ENCODE data around the gene GAS5. TPM values are rescaled to one million over a fixed set of nuclear protein-coding genes. Genes with fewer than 3 reads are reported as not detected.
"Not testable (repeated sequence)": the region's sequence is repeated elsewhere in the genome, so short reads cannot be mapped to it uniquely, and the experiment has no call there.

GAS5 gene
- total RNA-seq (2014; rRNA removed; shearing (Covaris generic)): 276 and 296 TPM in 2 replicates

- DNase-seq (ENCODE audit: low read depth): peak; percentile 98
These were observed at the start of gene GAS5 for GRCh38 chr1:173867753-173868265. Gene GAS5, minus strand, starts transcription at chr1:173867989.

GRCh38 chr1:173917149-173917548 is 49.4 kb upstream of the GAS5 start, which contains the start of gene SERPINC1:
Gene SERPINC1, minus strand, starts transcription at chr1:173917327. Its CDS starts 68 bp downstream, at chr1:173917259.
- no peak for DNase-seq (ENCODE audit: low read depth)

GRCh38 chr1:173916667-173917066 is 48.9 kb upstream of the GAS5 start:
- DNase-seq (ENCODE audit: low read depth): no peak

- DNase-seq (ENCODE audit: low read depth): no peak
These were observed 47.8 kb upstream of the GAS5 start for GRCh38 chr1:173915596-173915995.

GRCh38 chr1:173914366-173914871 is 46.6 kb upstream of the GAS5 start:
- DNase-seq (ENCODE audit: low read depth): peak; percentile 31

GRCh38 chr1:173913111-173913510 is 45.3 kb upstream of the GAS5 start:
- no peak for DNase-seq (ENCODE audit: low read depth)

GRCh38 chr1:173903827-173904531 is 36.2 kb upstream of the GAS5 start:
- no peak for DNase-seq (ENCODE audit: low read depth)

GRCh38 chr1:173900992-173901391 is 33.2 kb upstream of the GAS5 start:
- DNase-seq (ENCODE audit: low read depth): no peak

- no peak for DNase-seq (ENCODE audit: low read depth)
These were observed 32.6 kb upstream of the GAS5 start for GRCh38 chr1:173900427-173900826.

- no peak for DNase-seq (ENCODE audit: low read depth)
These were observed 26.4 kb upstream of the GAS5 start for GRCh38 chr1:173894189-173894588.

- DNase-seq (ENCODE audit: low read depth): no peak
These were observed 25.8 kb upstream of the GAS5 start for GRCh38 chr1:173893611-173894010.

- no peak for DNase-seq (ENCODE audit: low read depth)
These were observed 22.1 kb upstream of the GAS5 start for GRCh38 chr1:173889885-173890284.

- no peak for DNase-seq (ENCODE audit: low read depth)
These were observed 21.0 kb upstream of the GAS5 start for GRCh38 chr1:173888749-173889148.

- DNase-seq (ENCODE audit: low read depth): no peak
These were observed 19.8 kb upstream of the GAS5 start for GRCh38 chr1:173887627-173888026.

- DNase-seq (ENCODE audit: low read depth): no peak
These were observed 19.2 kb upstream of the GAS5 start for GRCh38 chr1:173886746-173887611.

GRCh38 chr1:173884701-173885100 is 16.9 kb upstream of the GAS5 start:
- DNase-seq (ENCODE audit: low read depth): no peak

GRCh38 chr1:173881117-173881516 is 13.3 kb upstream of the GAS5 start:
- DNase-seq (ENCODE audit: low read depth): not testable (repeated sequence)

GRCh38 chr1:173878251-173878650 is 10.5 kb upstream of the GAS5 start:
- DNase-seq (ENCODE audit: low read depth): no peak

GRCh38 chr1:173876732-173877131 is 8.9 kb upstream of the GAS5 start:
- no peak for DNase-seq (ENCODE audit: low read depth)

- no peak for DNase-seq (ENCODE audit: low read depth)
These were observed 3.7 kb upstream of the GAS5 start for GRCh38 chr1:173871500-173871899.

GRCh38 chr1:173871091-173871490 is 3.3 kb upstream of the GAS5 start:
- DNase-seq (ENCODE audit: low read depth): no peak

All from RPMI7951 (cell line).